Stimulated activated CD4-positive, alpha-beta T cell treated with anti-CD3 and anti-CD28 coated beads, Interleukin-2, amount 100 ng/mL, for 4 hours (primary cell): ENCODE measurements around the gene IQGAP1.

Source experiments
- DNase-seq: peaks from one replicate; pipeline ENCODE4 v3.0.0-alpha.2; 2020; ENCODE audit warnings: low read depth

IQGAP1 gene

DNA sequence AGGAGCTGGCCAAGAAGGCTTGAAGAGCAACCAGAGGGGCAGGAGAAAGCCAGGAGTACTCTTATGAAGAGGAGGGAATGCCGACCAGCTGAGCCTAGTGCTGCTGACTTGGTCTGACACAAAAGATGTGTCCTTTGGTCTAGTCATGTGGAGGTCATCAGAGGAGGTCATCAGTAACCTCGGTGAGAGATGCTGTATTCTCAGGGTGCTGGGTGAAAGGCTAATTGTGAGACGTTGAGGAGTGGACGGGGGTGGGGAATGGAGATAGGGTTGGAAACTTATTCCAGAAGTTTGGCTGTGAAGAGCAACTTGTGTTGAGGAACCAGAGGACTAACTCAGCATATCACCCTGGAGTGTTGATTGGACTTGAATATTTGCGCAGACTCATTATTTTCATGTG is 147.2 kb downstream of the IQGAP1 start:
- no peak for DNase-seq

DNA sequence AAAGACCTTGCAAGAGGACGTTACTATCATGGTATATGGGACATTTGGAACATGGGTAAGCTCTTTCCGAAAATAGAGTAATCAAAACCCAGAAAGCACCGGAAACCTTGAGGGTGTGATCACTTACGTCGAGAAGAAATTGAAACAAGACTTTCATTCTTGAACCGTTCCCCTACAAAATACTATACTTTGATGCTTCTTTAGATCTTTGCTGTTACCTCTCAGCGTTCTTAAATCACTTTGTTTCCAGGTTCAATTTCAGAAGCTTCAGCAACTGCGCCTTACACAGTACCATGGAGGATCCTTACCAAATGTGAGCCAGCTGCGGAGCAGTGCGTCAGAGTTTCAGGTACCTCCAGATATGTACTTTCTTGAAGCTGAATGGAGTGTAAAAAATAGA is 151.7 kb downstream of the IQGAP1 start:
- no peak for DNase-seq

DNA sequence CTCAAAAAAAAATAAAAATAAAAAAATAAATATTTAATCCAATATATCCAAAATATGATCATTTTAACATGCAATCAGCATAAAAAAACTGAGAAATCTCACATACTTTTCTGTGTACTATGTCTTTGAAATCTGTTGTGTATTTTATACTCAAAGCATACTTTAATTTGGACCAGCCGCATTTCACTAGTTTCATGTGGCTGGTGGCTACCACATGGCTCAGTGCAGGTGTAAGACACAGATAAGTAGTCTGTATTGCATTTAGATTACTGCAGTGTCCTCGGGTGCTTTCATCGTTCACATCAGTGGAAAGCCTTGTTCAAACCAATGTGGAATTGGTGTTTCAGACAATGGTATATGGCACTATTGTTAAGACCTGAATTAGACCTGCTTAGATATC is 152.7 kb downstream of the IQGAP1 start:
- no peak for DNase-seq

DNA sequence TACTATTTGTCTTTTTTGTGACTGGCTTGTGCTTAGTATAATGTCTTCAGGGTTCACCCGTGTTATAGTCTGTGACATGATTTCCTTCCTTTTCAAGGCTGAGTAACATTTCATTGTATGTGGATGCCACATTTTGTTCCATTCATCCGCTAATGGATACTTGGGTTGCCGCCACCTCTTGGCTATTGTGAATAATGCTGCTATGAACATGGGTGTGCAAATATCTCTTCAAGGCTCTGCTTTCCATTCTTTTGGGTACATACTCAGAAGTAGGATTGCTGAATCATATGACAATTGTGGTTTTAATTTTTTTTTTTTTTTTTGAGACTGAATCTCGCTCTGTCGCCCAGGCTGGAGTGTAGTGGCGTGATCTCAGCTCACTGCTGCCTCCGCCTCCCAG is 157.1 kb downstream of the IQGAP1 start:
- no peak for DNase-seq

DNA sequence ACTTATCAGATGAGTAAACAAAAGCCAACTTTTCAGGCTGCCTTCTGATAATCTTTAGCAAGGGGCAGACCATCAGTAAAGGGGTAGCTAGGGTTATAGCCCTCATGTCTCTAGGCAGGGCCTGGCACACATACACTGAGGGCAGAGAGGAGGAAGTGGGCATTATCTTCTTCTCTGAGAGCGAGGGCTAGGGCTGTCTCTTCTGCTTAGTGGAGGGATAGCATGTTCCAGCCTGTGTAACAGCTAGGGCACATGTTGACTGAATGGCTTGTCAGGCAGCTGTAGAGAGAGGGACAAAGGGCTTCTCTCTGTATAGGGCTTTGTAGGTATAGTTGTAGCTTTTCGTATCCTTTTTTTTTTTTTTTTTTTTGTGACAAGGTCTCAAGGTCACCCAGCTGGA is 159.5 kb downstream of the IQGAP1 start:
- DNase-seq = no peak

DNA sequence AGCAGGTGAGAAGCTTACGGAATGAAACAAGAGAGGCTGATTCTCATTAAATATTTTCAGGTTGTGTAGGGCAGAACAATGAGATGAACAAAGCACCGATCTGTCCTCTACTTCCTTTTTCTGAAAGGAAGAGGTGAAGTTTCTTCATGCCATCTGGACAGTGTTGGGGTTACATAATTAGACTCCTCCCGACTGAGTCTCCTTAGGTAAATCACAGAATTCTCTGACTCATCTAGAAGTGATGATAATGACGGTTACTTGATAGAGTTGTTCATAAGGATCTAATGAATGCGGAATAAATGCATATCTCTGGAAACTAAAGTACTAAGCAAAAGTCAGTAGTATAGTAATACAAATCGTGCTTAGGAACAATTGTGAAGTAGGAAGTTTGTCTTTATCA is 162.9 kb downstream of the IQGAP1 start:
- no peak for DNase-seq
